OCI-LY3 (cell line): Measurements from ENCODE around the gene ADGRL2.

ENCODE experiments used
- H2AFZ ChIP-seq: fragments of 200-600, 300-600 bp; shearing (Covaris generic); 2 replicates; pipeline ENCODE4 v1.6.0; 2014; ENCODE audit warnings: antibody characterized with exemption, low read depth, low read length
- H3K27ac ChIP-seq: fragments of 200-600, 300-600 bp; sonication (generic); 2 replicates; pipeline ENCODE4 v1.5.1; 2014; ENCODE audit warnings: mild to moderate bottlenecking, low read length, moderate library complexity, mixed read lengths
- H3K27me3 ChIP-seq: fragments of 200-600, 300-600 bp; sonication (generic); 2 replicates; pipeline ENCODE4 v1.6.1; 2014; ENCODE audit warnings: low read depth, low read length, mixed read lengths
- H3K36me3 ChIP-seq: fragments of 200-600, 300-600 bp; sonication (generic); replicated peaks from 2 replicates; pipeline ENCODE3; 2014; ENCODE audit warnings: low read depth, low read length, mixed read lengths
- H3K4me1 ChIP-seq: fragments of 300-600, 200-600 bp; sonication (generic); 2 replicates; pipeline ENCODE4 v1.6.1; 2014; ENCODE audit warnings: low read length, mixed read lengths
- H3K4me2 ChIP-seq: fragments of 200-600, 300-600 bp; sonication (generic); 2 replicates; pipeline ENCODE4 v1.6.1; 2014; ENCODE audit warnings: low read length, mixed read lengths
- H3K4me3 ChIP-seq: fragments of 300-600, 200-600 bp; sonication (generic); 2 replicates; pipeline ENCODE4 v1.5.1; 2014; ENCODE audit warnings: antibody characterized with exemption, mild to moderate bottlenecking, low read length, moderate library complexity
- H3K79me2 ChIP-seq: fragments of 300-600, 200-600 bp; shearing (Covaris generic); 2 replicates; pipeline ENCODE4 v1.6.1; 2014; ENCODE audit warnings: mild to moderate bottlenecking, low read length, mixed read lengths
- H3K9ac ChIP-seq: fragments of 300-600, 200-600 bp; shearing (Covaris generic); 2 replicates; pipeline ENCODE4 v1.6.0; 2014; ENCODE audit warnings: mild to moderate bottlenecking, low read length, moderate library complexity
- H3K9me3 ChIP-seq: fragments of 200-600, 300-600 bp; shearing (Covaris generic); 2 replicates; pipeline ENCODE4 v1.6.1; 2014; ENCODE audit warnings: low read length, mixed read lengths; ENCODE audit not compliant: insufficient read depth
- H4K20me1 ChIP-seq: fragments of 200-600, 300-600 bp; sonication (generic); 2 replicates; pipeline ENCODE4 v1.6.1; 2016; ENCODE audit warnings: low read length, mixed read lengths; ENCODE audit not compliant: insufficient read depth
- EZH2phosphoT487 ChIP-seq: fragments of 200-600 bp; shearing (Covaris generic); IDR thresholded peaks from 2 replicates; pipeline ENCODE4 v1.6.1; 2018; ENCODE audit warnings: antibody characterized with exemption, mixed run types, low read depth
- TF ChIP-seq, protein P1 (sequence below): fragments of 200-600, 300-600 bp; sonication (generic); IDR thresholded peaks from 2 replicates; pipeline ENCODE4 v1.5.1; 2014; ENCODE audit warnings: antibody characterized with exemption, low read length, low read depth

Gene ADGRL2

DNA sequence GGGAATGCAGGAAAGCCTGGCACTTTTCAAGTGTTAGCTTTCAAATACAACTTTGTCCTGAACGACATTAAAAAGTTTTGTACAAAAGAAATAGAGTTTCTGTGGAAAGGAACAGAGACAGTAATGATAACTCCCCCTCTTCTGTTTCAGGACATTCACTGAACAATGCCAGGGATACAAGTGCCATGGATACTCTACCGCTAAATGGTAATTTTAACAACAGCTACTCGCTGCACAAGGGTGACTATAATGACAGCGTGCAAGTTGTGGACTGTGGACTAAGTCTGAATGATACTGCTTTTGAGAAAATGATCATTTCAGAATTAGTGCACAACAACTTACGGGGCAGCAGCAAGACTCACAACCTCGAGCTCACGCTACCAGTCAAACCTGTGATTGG is 189.5 kb downstream of the ADGRL2 start:
- no peaks in the 10 kb centered on the region for H3K9me3 ChIP-seq
- H3K27ac ChIP-seq, result no peak overlapping the region
- no peaks in the 10 kb centered on the region for H3K27me3 ChIP-seq
- H4K20me1 ChIP-seq, result no peaks in the 10 kb centered on the region
- no peaks in the 10 kb centered on the region for H3K79me2 ChIP-seq
- no peak overlapping the region for H2AFZ ChIP-seq
- no peak overlapping the region for H3K4me3 ChIP-seq
- H3K36me3 ChIP-seq, result no peaks in the 10 kb centered on the region
- no peaks in the 10 kb centered on the region for H3K4me1 ChIP-seq
- H3K4me2 ChIP-seq, result no peak overlapping the region
- H3K9ac ChIP-seq, result no peak overlapping the region
- TF ChIP-seq, protein P1, sequence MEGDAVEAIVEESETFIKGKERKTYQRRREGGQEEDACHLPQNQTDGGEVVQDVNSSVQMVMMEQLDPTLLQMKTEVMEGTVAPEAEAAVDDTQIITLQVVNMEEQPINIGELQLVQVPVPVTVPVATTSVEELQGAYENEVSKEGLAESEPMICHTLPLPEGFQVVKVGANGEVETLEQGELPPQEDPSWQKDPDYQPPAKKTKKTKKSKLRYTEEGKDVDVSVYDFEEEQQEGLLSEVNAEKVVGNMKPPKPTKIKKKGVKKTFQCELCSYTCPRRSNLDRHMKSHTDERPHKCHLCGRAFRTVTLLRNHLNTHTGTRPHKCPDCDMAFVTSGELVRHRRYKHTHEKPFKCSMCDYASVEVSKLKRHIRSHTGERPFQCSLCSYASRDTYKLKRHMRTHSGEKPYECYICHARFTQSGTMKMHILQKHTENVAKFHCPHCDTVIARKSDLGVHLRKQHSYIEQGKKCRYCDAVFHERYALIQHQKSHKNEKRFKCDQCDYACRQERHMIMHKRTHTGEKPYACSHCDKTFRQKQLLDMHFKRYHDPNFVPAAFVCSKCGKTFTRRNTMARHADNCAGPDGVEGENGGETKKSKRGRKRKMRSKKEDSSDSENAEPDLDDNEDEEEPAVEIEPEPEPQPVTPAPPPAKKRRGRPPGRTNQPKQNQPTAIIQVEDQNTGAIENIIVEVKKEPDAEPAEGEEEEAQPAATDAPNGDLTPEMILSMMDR, result no peak
- TF ChIP-seq EZH2phosphoT487, result no peak

DNA sequence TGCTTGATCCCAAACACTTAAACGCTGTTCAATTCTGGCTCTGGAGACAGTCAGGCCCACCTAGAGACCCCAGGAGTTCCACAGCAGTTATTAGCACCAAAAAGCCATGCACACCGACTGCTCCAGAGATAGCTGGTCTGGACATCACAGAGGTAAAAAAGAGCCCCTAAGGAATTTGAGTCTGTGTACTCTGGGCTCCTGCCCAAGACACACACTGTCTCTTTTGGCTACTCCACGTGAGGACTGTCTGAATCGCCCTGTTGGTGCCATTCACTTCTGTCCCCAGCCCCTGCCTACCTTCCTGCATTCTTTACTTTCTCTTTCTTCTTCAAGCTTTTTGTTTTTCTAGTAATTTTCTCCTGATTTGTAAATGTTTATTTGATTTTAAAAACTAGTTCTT is 197.4 kb downstream of the ADGRL2 start:
- H3K4me2 ChIP-seq, result no peak overlapping the region
- no peaks in the 10 kb centered on the region for H3K79me2 ChIP-seq
- TF ChIP-seq, protein P1, result no peak
- TF ChIP-seq EZH2phosphoT487, result no peak
- H3K36me3 ChIP-seq, result no peaks in the 10 kb centered on the region
- H2AFZ ChIP-seq, result no peak overlapping the region
- H3K9ac ChIP-seq, result no peak overlapping the region
- no peaks in the 10 kb centered on the region for H4K20me1 ChIP-seq
- no peaks in the 10 kb centered on the region for H3K9me3 ChIP-seq
- no peak overlapping the region for H3K4me3 ChIP-seq
- no peak overlapping the region for H3K27ac ChIP-seq
- H3K4me1 ChIP-seq, result no peaks in the 10 kb centered on the region
- no peaks in the 10 kb centered on the region for H3K27me3 ChIP-seq

DNA sequence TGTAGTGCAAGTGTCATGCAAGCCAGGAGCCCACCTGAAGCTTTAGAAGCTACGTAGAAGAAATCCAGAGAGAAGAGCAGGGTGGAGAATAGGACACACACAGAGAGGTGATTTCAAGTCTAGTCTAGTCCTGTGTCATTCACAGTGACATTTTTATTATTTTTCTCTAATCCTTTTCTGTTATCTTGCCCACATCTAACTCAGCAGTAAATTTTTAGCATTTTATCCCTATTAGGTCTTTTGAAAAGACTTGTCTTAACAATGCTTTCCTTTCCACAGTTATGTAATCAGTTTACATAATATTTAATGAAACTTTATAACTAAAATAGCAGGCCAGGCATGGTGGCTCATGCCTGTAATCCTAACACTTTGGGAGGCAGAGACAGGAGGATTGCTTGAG is 198.6 kb downstream of the ADGRL2 start:
- no peak for TF ChIP-seq EZH2phosphoT487
- TF ChIP-seq, protein P1, result no peak
- H3K27ac ChIP-seq, result no peak overlapping the region

DNA sequence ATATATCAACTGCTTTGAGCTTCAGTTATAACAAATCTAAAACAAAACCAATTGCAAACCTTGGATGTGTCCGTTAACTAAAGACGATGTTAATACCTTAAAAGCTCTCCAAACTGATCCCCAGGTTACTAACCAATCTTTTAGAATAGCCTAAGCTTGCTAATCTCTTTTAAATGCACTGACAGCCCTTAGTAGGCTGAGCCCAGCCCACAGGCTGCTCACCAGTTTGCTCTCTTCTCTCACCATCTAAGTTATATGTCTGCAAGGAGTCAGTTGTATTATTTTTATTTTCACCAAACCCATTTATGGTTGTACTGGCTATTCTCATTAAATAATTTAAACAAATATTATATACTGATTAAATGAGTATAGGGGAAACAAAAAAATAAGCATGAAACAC is 199.5 kb downstream of the ADGRL2 start:
- Histone ChIP-seq H3K36me3 (no peaks in the 10 kb centered on the region), H3K4me3 (no peak overlapping the region), H2AFZ (no peak overlapping the region), H3K27ac (no peak overlapping the region), H3K79me2 (no peaks in the 10 kb centered on the region), H3K9ac (no peak overlapping the region), H3K9me3 (no peaks in the 10 kb centered on the region), H4K20me1 (no peaks in the 10 kb centered on the region), H3K27me3 (no peaks in the 10 kb centered on the region), H3K4me1 (no peaks in the 10 kb centered on the region), H3K4me2 (no peak overlapping the region)
- TF ChIP-seq, protein P1, result no peak
- no peak for TF ChIP-seq EZH2phosphoT487

More for the DNA sequence above, 198.6 kb downstream of the ADGRL2 start:
- H3K4me2 ChIP-seq, result no peak overlapping the region
- no peaks in the 10 kb centered on the region for H3K36me3 ChIP-seq
- no peaks in the 10 kb centered on the region for H3K9me3 ChIP-seq
- no peak overlapping the region for H2AFZ ChIP-seq
- H3K9ac ChIP-seq, result no peak overlapping the region
- no peak overlapping the region for H3K4me3 ChIP-seq
- H3K27me3 ChIP-seq, result no peaks in the 10 kb centered on the region
- no peaks in the 10 kb centered on the region for H4K20me1 ChIP-seq
- H3K4me1 ChIP-seq, result no peaks in the 10 kb centered on the region
- H3K79me2 ChIP-seq, result no peaks in the 10 kb centered on the region
